ENCODE measurements around the gene OR2F1. TPM values are rescaled to one million over a fixed set of nuclear protein-coding genes. Genes with fewer than 3 reads are reported as not detected.
"Not testable (repeated sequence)": the region's sequence is repeated elsewhere in the genome, so short reads cannot be mapped to it uniquely, and the experiment has no call there.

Gene OR2F1
- total RNA-seq, 1 experiment from 2014 or later = not detected

- no peak for DNase-seq (ENCODE audit: extremely low read depth, low read depth)
These were observed 51.5 kb downstream of the OR2F1 start for GRCh38 chr7:144006029-144006691.

DNA sequence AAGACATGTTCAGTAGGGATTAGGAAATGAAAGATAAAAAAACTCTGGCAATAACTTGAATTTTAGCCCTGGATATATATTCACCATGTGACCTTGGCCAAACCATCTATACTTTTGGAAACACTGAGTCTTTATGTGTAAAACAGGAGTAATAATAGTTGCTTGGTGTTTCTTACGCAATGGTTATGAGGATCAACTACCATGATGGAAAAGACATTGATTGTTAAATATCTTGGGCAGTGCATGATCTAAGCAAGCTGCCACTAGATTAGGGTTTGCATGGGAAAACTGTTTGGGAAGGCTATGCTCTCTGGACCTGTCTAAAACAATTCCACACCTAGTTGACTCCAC is 52.0 kb downstream of the OR2F1 start:
- DNase-seq (ENCODE audit: extremely low read depth, low read depth) = no peak

GRCh38 chr7:144009361-144009760 is 54.7 kb downstream of the OR2F1 start:
- no peak for DNase-seq (ENCODE audit: extremely low read depth, low read depth)

DNA sequence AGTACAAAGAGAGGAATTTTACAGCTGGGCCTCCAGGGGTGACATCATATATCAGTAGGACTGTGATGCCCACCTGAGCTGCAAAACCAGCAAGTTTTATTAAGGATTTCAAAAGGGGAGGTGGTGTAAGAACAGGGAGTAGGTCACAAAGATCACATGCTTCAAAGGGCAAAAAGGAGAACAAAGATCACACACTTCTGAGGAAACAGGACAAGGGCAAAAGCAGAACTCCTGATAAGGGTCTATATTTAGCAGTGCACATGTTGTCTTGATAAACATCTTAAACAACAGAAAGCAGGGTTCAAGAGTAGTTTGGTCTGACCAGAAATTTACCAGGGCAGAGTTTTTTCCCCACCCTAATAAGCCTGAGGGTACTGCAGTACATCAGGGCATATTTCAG is 55.4 kb downstream of the OR2F1 start:
- DNase-seq (ENCODE audit: extremely low read depth, low read depth) = not testable (repeated sequence)

DNA sequence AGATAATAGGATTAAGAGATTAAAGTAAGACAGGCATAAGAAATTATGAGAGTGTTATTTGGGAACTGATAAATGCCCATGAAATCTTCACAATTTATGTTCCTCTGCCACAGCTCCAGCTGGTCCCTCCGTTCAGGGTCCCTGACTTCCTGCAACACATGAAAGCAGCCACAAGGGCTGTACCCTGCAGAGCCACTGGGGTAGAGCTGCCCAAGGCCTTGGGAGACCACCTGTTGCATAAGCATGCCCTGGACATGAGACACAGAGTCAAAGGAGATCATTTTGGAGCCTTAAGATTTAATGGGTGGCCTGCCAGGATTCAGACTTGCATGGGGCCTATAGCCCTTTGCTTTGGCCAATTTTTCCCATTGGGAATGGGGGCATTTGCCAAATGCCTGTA is 56.2 kb downstream of the OR2F1 start:
- DNase-seq (ENCODE audit: extremely low read depth, low read depth) = not testable (repeated sequence)

DNA sequence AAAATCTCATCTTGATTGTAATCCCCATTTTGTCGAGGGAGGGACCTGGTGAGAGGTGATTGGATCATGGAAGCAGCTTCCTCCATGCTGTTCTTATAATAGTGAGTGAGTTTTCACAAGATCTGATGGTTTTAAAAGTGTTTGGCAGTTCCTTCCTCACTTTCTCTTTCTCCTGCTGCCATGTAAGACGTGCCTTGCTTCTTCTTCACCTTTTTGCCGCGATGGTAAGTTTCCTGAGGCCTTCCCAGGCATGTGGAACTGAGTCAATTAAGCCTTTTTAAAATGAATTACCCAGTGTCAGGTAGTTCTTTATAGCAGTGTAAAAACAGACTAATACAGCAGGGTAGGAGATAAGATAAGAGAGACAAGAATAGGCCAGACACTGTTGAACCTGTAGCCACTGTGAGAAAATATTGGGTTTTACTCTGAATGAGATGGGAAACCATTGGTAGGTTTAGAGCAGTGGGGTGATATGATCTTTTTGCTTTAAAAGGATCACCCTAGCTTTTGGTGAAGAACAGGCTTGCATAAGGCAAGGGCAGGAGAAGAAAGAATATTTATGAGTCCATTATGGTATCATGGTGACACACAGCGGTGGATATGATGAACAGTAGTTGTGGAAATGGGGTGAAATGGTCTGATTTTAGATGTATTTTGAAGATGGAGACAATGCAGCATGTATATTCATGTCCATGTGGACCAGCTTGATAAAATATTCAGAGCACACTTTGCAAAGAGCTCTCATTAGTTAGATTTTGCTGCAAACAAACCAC is 57.0 kb downstream of the OR2F1 start:
- peak; percentile 14 for DNase-seq (ENCODE audit: extremely low read depth, low read depth)

Other genes with a start within 250 kb of the OR2F1 start
- 0.64 and 0.95 TPM in 2 replicates for gene CTAGE6, start 197.1 kb upstream of the OR2F1 start, total RNA-seq (2014; rRNA removed; shearing (Covaris generic))
- 37.4 and 38.1 TPM in 2 replicates for gene TCAF1, start 52.7 kb upstream of the OR2F1 start, total RNA-seq (2014; rRNA removed; shearing (Covaris generic))
- gene OR2F2, start 19.6 kb upstream of the OR2F1 start, total RNA-seq (2014; rRNA removed; shearing (Covaris generic)) = 0.15 TPM in 1 of 2 replicates, not detected in the other
- not detected in 2 replicates for gene OR6B1, start 45.5 kb downstream of the OR2F1 start, total RNA-seq (2014; rRNA removed; shearing (Covaris generic))
- not detected in 2 replicates for gene OR2A5, start 94.1 kb downstream of the OR2F1 start, total RNA-seq (2014; rRNA removed; shearing (Covaris generic))
- gene OR2A25, start 115.0 kb downstream of the OR2F1 start, total RNA-seq (2014; rRNA removed; shearing (Covaris generic)) = not detected in 2 replicates
- not detected in 2 replicates for gene OR2A12, start 131.4 kb downstream of the OR2F1 start, total RNA-seq (2014; rRNA removed; shearing (Covaris generic))
- not detected in 2 replicates for gene OR2A2, start 154.7 kb downstream of the OR2F1 start, total RNA-seq (2014; rRNA removed; shearing (Covaris generic))
- gene OR2A14, start 168.3 kb downstream of the OR2F1 start, total RNA-seq (2014; rRNA removed; shearing (Covaris generic)) = not detected in 2 replicates
- 0.12 TPM in 2 replicates for gene CTAGE4, start 228.6 kb downstream of the OR2F1 start, total RNA-seq (2014; rRNA removed; shearing (Covaris generic))
- gene ARHGEF35, start 241.0 kb downstream of the OR2F1 start, total RNA-seq (2014; rRNA removed; shearing (Covaris generic)) = 0.54 and 0.84 TPM in 2 replicates